HEK293 (cell line): ENCODE results near the gene OLA1.

Experiments
- CTCF ChIA-PET: fragments of 350-600 bp; formaldehyde crosslinking; extraction: SDS; loops from one replicate; lab custom pipeline; 2021; ENCODE audit warnings: antibody characterized with exemption; lab: Yijun Ruan, JAX
- POLR2A ChIA-PET: fragments of 300-600 bp; formaldehyde crosslinking; extraction: SDS; loops from one replicate; lab custom pipeline; 2020; ENCODE audit warnings: antibody characterized with exemption, inconsistent platforms; lab: Yijun Ruan, JAX
- H3K27ac ChIP-seq: fragments of 200-500 bp; sonication (Bioruptor generic); 2 replicates; pipeline ENCODE4 v1.5.1; 2014; ENCODE audit warnings: low read depth, low read length, control low read depth, inconsistent platforms; ENCODE audit errors: extremely low read depth
- H3K36me3 ChIP-seq, 2 experiments: fragments of 200-500 bp in 1 of 2; sonication (Bioruptor generic) in 1 of 2; 1 replicate in 1 of 2; 2 replicates in 1 of 2; pipeline ENCODE4 v1.5.1; 2014 to 2017; ENCODE audit warnings: inconsistent platforms in 2 of 2, low read length in 2 of 2; ENCODE audit not compliant: control insufficient read depth in 2 of 2, insufficient read depth in 1 of 2
- H3K4me1 ChIP-seq: fragments of 200-500 bp; sonication (Bioruptor generic); 2 replicates; pipeline ENCODE4 v1.5.1; 2014; ENCODE audit warnings: mild to moderate bottlenecking, low read length, inconsistent platforms; ENCODE audit not compliant: control insufficient read depth, insufficient read depth
- H3K4me3 ChIP-seq: 2 replicates; pipeline ENCODE4 v1.5.1; 2011; ENCODE audit warnings: low read depth, mild to moderate bottlenecking, control low read depth, low read length, moderate library complexity
- H3K9me3 ChIP-seq: fragments of 200-500 bp; sonication (Bioruptor generic); 2 replicates; pipeline ENCODE4 v1.5.1; 2014; ENCODE audit warnings: low read depth, low read length, inconsistent platforms; ENCODE audit not compliant: control insufficient read depth, insufficient read depth
- EGR2 ChIP-seq: fragments of 450-650 bp; formaldehyde crosslinking; IDR thresholded peaks from 2 replicates; pipeline ENCODE4 v1.5.1; 2016; ENCODE audit warnings: low read depth, missing biosample characterization, missing genetic modification characterization
- GLI4 ChIP-seq: fragments of 450-650 bp; formaldehyde crosslinking; IDR thresholded peaks from 2 replicates; pipeline ENCODE4 v1.5.1; 2016; ENCODE audit warnings: missing biosample characterization, missing genetic modification characterization
- GLIS1 ChIP-seq: fragments of 450-650 bp; formaldehyde crosslinking; IDR thresholded peaks from 2 replicates; pipeline ENCODE4 v1.5.1; 2016; ENCODE audit warnings: missing biosample characterization, missing genetic modification characterization
- KLF16 ChIP-seq: fragments of 450-650 bp; formaldehyde crosslinking; IDR thresholded peaks from 2 replicates; pipeline ENCODE4 v1.5.1; 2017; ENCODE audit warnings: missing biosample characterization, missing genetic modification characterization
- KLF7 ChIP-seq: fragments of 450-650 bp; formaldehyde crosslinking; IDR thresholded peaks from 2 replicates; pipeline ENCODE4 v1.5.1; 2016; ENCODE audit warnings: missing biosample characterization, missing genetic modification characterization, borderline replicate concordance
- MYNN ChIP-seq: fragments of 450-650 bp; formaldehyde crosslinking; IDR thresholded peaks from 2 replicates; pipeline ENCODE4 v1.5.1; 2016; ENCODE audit warnings: missing biosample characterization, missing genetic modification characterization, borderline replicate concordance
- RBAK ChIP-seq: fragments of 450-650 bp; formaldehyde crosslinking; IDR thresholded peaks from 2 replicates; pipeline ENCODE4 v1.5.1; 2016; ENCODE audit warnings: missing biosample characterization, missing genetic modification characterization
- REPIN1 ChIP-seq: fragments of 450-650 bp; formaldehyde crosslinking; IDR thresholded peaks from 2 replicates; pipeline ENCODE4 v1.5.1; 2017; ENCODE audit warnings: missing biosample characterization, missing genetic modification characterization, low read depth
- SCRT1 ChIP-seq: fragments of 450-650 bp; formaldehyde crosslinking; IDR thresholded peaks from 2 replicates; pipeline ENCODE4 v1.5.1; 2016; ENCODE audit warnings: missing biosample characterization, missing genetic modification characterization, borderline replicate concordance
- SCRT2 ChIP-seq: fragments of 450-650 bp; formaldehyde crosslinking; IDR thresholded peaks from 2 replicates; pipeline ENCODE4 v1.5.1; 2016; ENCODE audit warnings: missing biosample characterization, missing genetic modification characterization
- SP2 ChIP-seq: fragments of 450-650 bp; formaldehyde crosslinking; IDR thresholded peaks from 2 replicates; pipeline ENCODE4 v1.5.1; 2016; ENCODE audit warnings: missing biosample characterization, missing genetic modification characterization
- ZBTB20 ChIP-seq: fragments of 450-650 bp; formaldehyde crosslinking; IDR thresholded peaks from 2 replicates; pipeline ENCODE4 v1.5.1; 2016; ENCODE audit warnings: missing biosample characterization, missing genetic modification characterization
- ZFHX2 ChIP-seq: fragments of 450-650 bp; formaldehyde crosslinking; conservative IDR thresholded peaks from 2 replicates; pipeline ENCODE4 v1.5.1; 2016; ENCODE audit warnings: missing biosample characterization, missing genetic modification characterization
- ZNF133 ChIP-seq: fragments of 450-650 bp; formaldehyde crosslinking; IDR thresholded peaks from 2 replicates; pipeline ENCODE4 v1.5.1; 2016; ENCODE audit warnings: missing biosample characterization, missing genetic modification characterization
- ZNF155 ChIP-seq: fragments of 450-650 bp; formaldehyde crosslinking; IDR thresholded peaks from 2 replicates; pipeline ENCODE4 v1.5.1; 2016; ENCODE audit warnings: missing biosample characterization, missing genetic modification characterization
- ZNF175 ChIP-seq: fragments of 450-650 bp; formaldehyde crosslinking; IDR thresholded peaks from 2 replicates; pipeline ENCODE4 v1.5.1; 2016; ENCODE audit warnings: missing biosample characterization, missing genetic modification characterization
- ZNF211 ChIP-seq: fragments of 450-650 bp; formaldehyde crosslinking; IDR thresholded peaks from 2 replicates; pipeline ENCODE4 v1.5.1; 2016; ENCODE audit warnings: low read depth, missing biosample characterization, missing genetic modification characterization
- ZNF239 ChIP-seq: fragments of 450-650 bp; formaldehyde crosslinking; IDR thresholded peaks from 2 replicates; pipeline ENCODE4 v1.5.1; 2016; ENCODE audit warnings: missing biosample characterization, missing genetic modification characterization
- ZNF335 ChIP-seq: fragments of 450-650 bp; formaldehyde crosslinking; conservative IDR thresholded peaks from 2 replicates; pipeline ENCODE4 v1.5.1; 2016; ENCODE audit warnings: missing biosample characterization, missing genetic modification characterization
- ZNF341 ChIP-seq: fragments of 450-650 bp; formaldehyde crosslinking; IDR thresholded peaks from 2 replicates; pipeline ENCODE4; 2016; ENCODE audit warnings: low read depth, missing biosample characterization, missing genetic modification characterization
- ZNF561 ChIP-seq: fragments of 450-650 bp; IDR thresholded peaks from 2 replicates; pipeline ENCODE4 v1.5.1; 2018; ENCODE audit warnings: missing biosample characterization, missing genetic modification characterization, borderline replicate concordance
- ZNF658 ChIP-seq: fragments of 450-650 bp; formaldehyde crosslinking; IDR thresholded peaks from 2 replicates; pipeline ENCODE4; 2016; ENCODE audit warnings: missing biosample characterization, missing genetic modification characterization
- ZNF707 ChIP-seq: fragments of 450-650 bp; formaldehyde crosslinking; IDR thresholded peaks from 2 replicates; pipeline ENCODE4 v1.5.1; 2016; ENCODE audit warnings: missing biosample characterization, missing genetic modification characterization
- ZNF747 ChIP-seq: fragments of 450-650 bp; formaldehyde crosslinking; IDR thresholded peaks from 2 replicates; pipeline ENCODE4 v1.5.1; 2016; ENCODE audit warnings: missing biosample characterization, missing genetic modification characterization
- TF ChIP-seq, protein P1 (sequence below): fragments of 450-650 bp; formaldehyde crosslinking; IDR thresholded peaks from 2 replicates; pipeline ENCODE4 v1.5.1; 2016; ENCODE audit warnings: missing biosample characterization, missing genetic modification characterization
- TF ChIP-seq, protein P2 (sequence below): fragments of 450-650 bp; formaldehyde crosslinking; optimal IDR thresholded peaks from 2 replicates; pipeline ENCODE3; 2016; ENCODE audit warnings: missing biosample characterization, mild to moderate bottlenecking, missing genetic modification characterization

Gene OLA1

DNA sequence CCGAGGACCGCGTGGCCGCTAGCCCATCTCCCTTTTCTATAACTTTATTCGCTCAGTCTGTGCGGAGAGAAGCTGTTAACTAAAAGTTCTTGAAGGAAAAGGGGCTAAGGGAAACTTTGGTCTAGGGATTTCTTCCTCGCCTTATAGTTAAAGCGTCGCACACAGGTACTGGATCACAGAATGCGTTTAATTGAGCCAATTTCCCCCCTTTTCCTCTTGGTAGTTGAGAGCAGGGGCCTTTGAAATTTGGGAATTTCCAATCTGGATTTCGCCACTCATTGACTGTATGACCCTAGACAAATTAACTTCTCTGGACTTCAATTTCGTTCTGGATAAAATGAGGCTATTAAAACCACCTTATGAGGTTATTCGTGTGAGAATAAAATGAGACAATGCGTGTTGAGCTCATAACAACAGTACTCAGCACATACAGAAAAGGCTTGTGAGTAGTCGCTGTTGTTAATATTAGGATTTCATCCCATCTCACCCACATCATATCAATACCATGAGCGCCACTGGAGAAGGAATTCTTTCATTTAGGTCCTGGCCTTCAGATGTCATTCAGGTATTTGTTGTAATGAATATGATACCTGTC lies 763 bp upstream of the OLA1 start:
- TF ChIP-seq ZNF155 (tag by site-specific recombination) (no peak), ZNF561 (tag by site-specific recombination) (no peak), GLIS1 (tag by site-specific recombination) (no peak), RBAK (tag by site-specific recombination) (no peak), ZNF211 (tag by site-specific recombination) (no peak), GLI4 (tag by site-specific recombination) (no peak), ZBTB20 (tag by site-specific recombination) (no peak), ZNF658 (tag by site-specific recombination) (no peak), REPIN1 (tag by site-specific recombination) (no peak), ZNF747 (no peak), ZNF133 (tag by site-specific recombination) (no peak), KLF16 (tag by site-specific recombination) (no peak), ZNF239 (tag by site-specific recombination) (no peak), ZNF707 (no peak)
- TF ChIP-seq, all 188 proteins: peak for 0

DNA sequence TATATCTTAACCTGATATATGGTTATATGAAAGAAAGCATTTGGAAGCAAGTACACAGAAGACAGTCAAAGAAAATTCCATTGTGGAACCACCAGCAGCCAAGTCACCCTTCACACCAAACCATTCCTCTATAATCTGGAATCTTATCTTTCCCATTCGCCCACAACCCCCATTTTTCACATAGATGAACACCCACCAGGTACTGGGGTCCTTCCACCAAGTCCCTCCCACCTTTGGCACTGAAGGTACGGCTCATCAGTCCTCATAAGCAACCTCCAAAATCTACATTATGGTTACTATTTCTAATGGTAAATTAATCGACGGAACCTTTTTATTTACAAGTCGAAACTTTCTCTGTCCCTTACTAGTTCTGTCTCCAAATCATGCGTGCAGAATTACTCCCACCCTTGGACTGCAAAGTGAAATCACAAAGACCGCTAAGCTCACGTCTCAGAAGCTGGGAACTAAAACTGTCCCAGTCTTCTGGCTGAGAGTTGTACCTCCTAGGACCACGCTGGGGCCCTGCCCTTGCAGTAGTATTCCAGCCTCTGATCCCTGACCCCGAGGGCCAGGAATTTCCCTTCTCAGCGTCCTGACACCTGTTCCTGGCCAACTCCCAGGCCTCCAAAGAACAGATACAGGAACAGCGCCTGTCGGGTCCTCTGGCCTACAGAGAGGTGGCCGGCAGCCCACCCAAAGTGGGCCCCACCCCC lies 702 bp downstream of the OLA1 start:
- CTCF ChIA-PET: interaction anchor here (1.1 to 1.5 kb wide), 2 partner anchors 89 to 94 kb away, joined by 4 to 5 read pairs; no protein-coding TSS in a partner anchor
- H3K4me1 ChIP-seq: peaks cover 6% of the 10 kb centered on the region; the same call in 1 of the 2 replicates
- peaks cover 5 to 33% of the 10 kb centered on the region in 2 experiments; a peak in 2 of 3 replicates for H3K36me3 ChIP-seq
- POLR2A ChIA-PET: interaction anchor here (0.6 to 1.6 kb wide), 5 partner anchors 11 to 94 kb away, joined by 3 to 5 read pairs (median 4); no protein-coding TSS in a partner anchor
- H3K27ac ChIP-seq: peak overlapping the region; percentile 95
- no peaks in the 10 kb centered on the region for H3K9me3 ChIP-seq
- H3K4me3 ChIP-seq: peak overlapping the region; percentile 84
- 0 out of 2 replicates have a peak, but pooled peaks have one; percentile 11 for TF ChIP-seq SCRT1 (tag by site-specific recombination)
- TF ChIP-seq SP2: peak; percentile 5; the same call in 1 of the 2 replicates
- TF ChIP-seq ZNF341: peak; percentile 19; the same call in 1 of the 2 replicates
- peak; percentile 86 for TF ChIP-seq ZFHX2 (tag by site-specific recombination)
- peak; percentile 61 for TF ChIP-seq ZNF335 (tag by site-specific recombination)
- peak; percentile 89; the same call in 1 of the 2 replicates for TF ChIP-seq SCRT2
- no peak for TF ChIP-seq ZNF175
- TF ChIP-seq EGR2 (tag by site-specific recombination): peak; percentile 76
- no peak for TF ChIP-seq KLF7

More for the DNA sequence above, 763 bp upstream of the OLA1 start:
- Histone ChIP-seq H3K9me3 (no peaks in the 10 kb centered on the region), H3K27ac (peak overlapping the region; percentile 73), H3K36me3 (peaks cover 5 to 21% of the 10 kb centered on the region in 2 experiments; a peak in 2 of 3 replicates), H3K4me3 (peak overlapping the region; percentile 43), H3K4me1 (peaks cover 6% of the 10 kb centered on the region; the same call in 1 of the 2 replicates)
- CTCF ChIA-PET: interaction anchor here (0.6 to 1.0 kb wide), 4 partner anchors 16 to 509 kb away, joined by 3 read pairs; no protein-coding TSS in a partner anchor
- POLR2A ChIA-PET: interaction anchor here (0.6 to 1.7 kb wide), 15 partner anchors 9 to 283 kb away, joined by 3 to 5 read pairs (median 3); no protein-coding TSS in a partner anchor

DNA sequence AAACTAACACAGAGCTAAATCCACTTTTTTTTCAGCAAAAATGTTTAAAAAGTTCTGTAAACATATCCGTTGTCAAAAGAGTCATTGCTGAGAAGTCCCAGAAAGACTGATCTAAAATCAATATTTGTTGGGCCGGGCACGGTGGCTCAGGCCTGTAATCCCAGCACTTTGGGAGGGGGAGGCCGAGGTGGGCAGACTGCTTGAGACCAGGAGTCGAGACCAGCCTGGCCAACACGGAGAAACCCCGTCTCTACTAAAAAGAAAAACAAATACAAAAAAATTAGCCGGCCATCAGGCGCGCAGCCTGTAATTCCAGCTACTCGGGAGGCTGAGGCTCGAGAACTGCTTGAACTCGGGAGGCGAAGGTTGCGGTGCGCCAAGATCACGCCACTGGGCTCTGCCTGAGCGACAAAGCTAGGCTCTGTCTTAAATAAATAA lies 1.4 kb downstream of the OLA1 start:
- peak overlapping the region; percentile 84 for H3K4me3 ChIP-seq
- H3K4me1 ChIP-seq: peaks cover 6% of the 10 kb centered on the region; the same call in 1 of the 2 replicates
- H3K9me3 ChIP-seq: no peaks in the 10 kb centered on the region
- H3K36me3 ChIP-seq: peaks cover 5 to 40% of the 10 kb centered on the region in 2 experiments; a peak in 2 of 3 replicates
- ChIA-PET CTCF (interaction anchor here (0.6 to 1.1 kb wide), 2 partner anchors 42 to 94 kb away, joined by 3 to 5 read pairs; no protein-coding TSS in a partner anchor), POLR2A (interaction anchor here (0.8 kb wide), 1 partner anchor 10 kb away, joined by 3 read pairs; no protein-coding TSS in a partner anchor)
- H3K27ac ChIP-seq: peak overlapping the region; percentile 95; the same call in 1 of the 2 replicates
- TF ChIP-seq RBAK (tag by site-specific recombination) (no peak), MYNN (no peak)
- TF ChIP-seq, protein P1, sequence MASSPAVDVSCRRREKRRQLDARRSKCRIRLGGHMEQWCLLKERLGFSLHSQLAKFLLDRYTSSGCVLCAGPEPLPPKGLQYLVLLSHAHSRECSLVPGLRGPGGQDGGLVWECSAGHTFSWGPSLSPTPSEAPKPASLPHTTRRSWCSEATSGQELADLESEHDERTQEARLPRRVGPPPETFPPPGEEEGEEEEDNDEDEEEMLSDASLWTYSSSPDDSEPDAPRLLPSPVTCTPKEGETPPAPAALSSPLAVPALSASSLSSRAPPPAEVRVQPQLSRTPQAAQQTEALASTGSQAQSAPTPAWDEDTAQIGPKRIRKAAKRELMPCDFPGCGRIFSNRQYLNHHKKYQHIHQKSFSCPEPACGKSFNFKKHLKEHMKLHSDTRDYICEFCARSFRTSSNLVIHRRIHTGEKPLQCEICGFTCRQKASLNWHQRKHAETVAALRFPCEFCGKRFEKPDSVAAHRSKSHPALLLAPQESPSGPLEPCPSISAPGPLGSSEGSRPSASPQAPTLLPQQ (tag by site-specific recombination): no peak
- TF ChIP-seq, protein P2, sequence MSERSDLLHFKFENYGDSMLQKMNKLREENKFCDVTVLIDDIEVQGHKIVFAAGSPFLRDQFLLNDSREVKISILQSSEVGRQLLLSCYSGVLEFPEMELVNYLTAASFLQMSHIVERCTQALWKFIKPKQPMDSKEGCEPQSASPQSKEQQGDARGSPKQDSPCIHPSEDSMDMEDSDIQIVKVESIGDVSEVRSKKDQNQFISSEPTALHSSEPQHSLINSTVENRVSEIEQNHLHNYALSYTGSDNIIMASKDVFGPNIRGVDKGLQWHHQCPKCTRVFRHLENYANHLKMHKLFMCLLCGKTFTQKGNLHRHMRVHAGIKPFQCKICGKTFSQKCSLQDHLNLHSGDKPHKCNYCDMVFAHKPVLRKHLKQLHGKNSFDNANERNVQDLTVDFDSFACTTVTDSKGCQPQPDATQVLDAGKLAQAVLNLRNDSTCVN (tag by site-specific recombination): peak; percentile 29
